ENCODE data around the gene NOP16.

DNA sequence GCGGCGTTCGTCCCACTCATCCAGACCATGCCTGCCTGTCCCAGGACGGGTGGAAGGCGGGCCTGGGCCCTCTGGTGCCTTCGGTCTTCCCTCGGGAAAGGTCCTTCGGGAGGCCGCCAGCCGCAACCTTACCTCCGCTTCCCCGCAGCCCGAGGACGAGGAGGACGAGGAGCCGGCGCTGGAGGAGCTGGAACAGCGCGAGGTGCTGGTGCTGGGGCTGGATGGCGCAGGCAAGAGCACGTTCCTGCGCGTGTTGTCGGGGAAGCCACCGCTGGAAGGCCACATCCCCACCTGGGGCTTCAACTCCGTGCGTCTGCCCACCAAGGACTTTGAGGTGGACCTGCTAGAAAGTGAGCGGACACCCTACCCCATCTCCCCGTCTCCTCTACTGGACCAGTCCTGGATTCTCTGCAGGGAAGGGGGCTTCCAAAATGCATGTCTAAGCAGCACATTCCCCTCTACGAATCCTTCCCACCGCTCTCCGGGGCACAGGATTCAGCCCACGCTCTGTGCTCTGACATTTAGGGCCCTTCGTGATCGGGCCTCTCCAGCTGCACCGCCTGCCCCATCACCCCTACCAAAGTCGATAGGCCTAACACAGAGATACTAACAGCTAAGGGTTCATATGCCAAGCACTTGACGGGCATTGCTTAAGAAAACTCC lies 22.0 kb downstream of the NOP16 start:
- TF ChIP-seq, protein P1, sequence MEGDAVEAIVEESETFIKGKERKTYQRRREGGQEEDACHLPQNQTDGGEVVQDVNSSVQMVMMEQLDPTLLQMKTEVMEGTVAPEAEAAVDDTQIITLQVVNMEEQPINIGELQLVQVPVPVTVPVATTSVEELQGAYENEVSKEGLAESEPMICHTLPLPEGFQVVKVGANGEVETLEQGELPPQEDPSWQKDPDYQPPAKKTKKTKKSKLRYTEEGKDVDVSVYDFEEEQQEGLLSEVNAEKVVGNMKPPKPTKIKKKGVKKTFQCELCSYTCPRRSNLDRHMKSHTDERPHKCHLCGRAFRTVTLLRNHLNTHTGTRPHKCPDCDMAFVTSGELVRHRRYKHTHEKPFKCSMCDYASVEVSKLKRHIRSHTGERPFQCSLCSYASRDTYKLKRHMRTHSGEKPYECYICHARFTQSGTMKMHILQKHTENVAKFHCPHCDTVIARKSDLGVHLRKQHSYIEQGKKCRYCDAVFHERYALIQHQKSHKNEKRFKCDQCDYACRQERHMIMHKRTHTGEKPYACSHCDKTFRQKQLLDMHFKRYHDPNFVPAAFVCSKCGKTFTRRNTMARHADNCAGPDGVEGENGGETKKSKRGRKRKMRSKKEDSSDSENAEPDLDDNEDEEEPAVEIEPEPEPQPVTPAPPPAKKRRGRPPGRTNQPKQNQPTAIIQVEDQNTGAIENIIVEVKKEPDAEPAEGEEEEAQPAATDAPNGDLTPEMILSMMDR (IDR thresholded peaks at IDR 0.05): no peak
- no peak for TF ChIP-seq POLR2A (IDR thresholded peaks at IDR 0.05)

All from Peyer's patch (tissue), 4 donors.